Measurements from ENCODE around the gene HERC5. TPM values are rescaled to one million over a fixed set of nuclear protein-coding genes. Genes with fewer than 3 reads are reported as not detected.

HERC5 gene
- total RNA-seq, 1 donor from 2014 or later = under 0.01 TPM

DNA sequence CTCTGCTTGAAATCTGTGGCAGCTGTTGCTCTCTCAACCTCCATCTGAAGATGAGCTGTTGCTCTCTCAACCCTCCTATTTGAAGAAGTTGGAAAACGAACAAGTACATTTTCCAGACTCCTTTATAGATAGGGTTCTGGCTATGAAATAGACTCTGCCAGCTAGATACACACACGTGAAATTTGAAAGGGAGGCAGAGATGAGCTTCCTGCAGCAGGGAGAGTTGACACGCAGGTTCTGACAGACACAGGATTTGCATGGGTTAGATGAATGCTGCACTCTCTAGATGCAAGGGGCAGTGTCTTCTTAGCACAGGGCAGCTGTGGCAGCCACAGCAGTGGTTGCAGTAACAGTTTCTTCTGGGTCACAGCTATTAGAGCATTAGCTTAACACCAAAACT is 74.6 kb downstream of the HERC5 start:
- Histone ChIP-seq H3K4me3 (ENCODE audit: low read depth, low read length) (no peak overlapping the region), H3K27me3 (ENCODE audit: control insufficient read depth, insufficient read depth, low read length) (no peaks in the 10 kb centered on the region), H3K36me3 (ENCODE audit: control insufficient read depth, insufficient read depth, low read length) (no peaks in the 10 kb centered on the region)
- DNase-seq (ENCODE audit: low read depth) = no peak
- TF ChIP-seq, protein P1, sequence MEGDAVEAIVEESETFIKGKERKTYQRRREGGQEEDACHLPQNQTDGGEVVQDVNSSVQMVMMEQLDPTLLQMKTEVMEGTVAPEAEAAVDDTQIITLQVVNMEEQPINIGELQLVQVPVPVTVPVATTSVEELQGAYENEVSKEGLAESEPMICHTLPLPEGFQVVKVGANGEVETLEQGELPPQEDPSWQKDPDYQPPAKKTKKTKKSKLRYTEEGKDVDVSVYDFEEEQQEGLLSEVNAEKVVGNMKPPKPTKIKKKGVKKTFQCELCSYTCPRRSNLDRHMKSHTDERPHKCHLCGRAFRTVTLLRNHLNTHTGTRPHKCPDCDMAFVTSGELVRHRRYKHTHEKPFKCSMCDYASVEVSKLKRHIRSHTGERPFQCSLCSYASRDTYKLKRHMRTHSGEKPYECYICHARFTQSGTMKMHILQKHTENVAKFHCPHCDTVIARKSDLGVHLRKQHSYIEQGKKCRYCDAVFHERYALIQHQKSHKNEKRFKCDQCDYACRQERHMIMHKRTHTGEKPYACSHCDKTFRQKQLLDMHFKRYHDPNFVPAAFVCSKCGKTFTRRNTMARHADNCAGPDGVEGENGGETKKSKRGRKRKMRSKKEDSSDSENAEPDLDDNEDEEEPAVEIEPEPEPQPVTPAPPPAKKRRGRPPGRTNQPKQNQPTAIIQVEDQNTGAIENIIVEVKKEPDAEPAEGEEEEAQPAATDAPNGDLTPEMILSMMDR (IDR thresholded peaks at IDR 0.05; ENCODE audit: insufficient read depth, low read length, severe bottlenecking) = no peak
- no peak for FAIRE-seq

DNA sequence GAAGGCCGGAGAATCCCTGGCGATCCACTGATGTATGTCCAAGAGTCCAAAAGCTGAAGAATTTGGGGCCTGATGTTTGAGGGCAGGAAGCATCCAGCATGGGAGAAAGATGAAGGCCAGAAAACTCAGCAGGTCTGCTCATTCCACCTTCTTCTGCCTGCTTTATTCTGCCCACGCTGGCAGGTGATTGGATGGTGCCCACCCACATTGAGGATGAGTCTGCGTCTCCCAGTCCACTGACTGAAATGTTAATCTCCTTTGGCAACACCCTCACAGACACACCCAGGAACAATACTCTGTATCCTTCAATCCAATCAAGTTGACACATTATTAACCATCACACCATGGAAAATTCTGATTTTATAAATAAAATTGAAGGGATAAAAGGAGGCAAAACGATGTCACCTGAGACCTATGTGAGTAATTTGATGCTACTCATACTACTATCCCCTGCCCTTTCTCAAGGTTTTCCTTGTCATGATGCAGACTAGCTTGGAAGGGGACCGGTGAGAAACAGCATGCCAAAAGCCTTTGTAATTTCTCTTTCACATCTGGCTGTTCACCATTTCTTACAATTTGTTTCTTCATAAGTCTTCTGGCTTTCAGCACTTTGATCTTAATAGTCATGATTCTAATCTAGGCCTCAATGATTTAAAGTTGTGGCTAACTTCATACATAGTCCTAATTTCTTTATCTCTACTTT is 76.3 kb downstream of the HERC5 start:
- Histone ChIP-seq H3K4me3 (ENCODE audit: low read depth, low read length) (no peak overlapping the region), H3K27me3 (ENCODE audit: control insufficient read depth, insufficient read depth, low read length) (no peaks in the 10 kb centered on the region), H3K36me3 (ENCODE audit: control insufficient read depth, insufficient read depth, low read length) (no peaks in the 10 kb centered on the region)
- FAIRE-seq (no peak), DNase-seq (ENCODE audit: low read depth) (peak; percentile 61)
- TF ChIP-seq, protein P1 (IDR thresholded peaks at IDR 0.05; ENCODE audit: insufficient read depth, low read length, severe bottlenecking) = no peak

DNA sequence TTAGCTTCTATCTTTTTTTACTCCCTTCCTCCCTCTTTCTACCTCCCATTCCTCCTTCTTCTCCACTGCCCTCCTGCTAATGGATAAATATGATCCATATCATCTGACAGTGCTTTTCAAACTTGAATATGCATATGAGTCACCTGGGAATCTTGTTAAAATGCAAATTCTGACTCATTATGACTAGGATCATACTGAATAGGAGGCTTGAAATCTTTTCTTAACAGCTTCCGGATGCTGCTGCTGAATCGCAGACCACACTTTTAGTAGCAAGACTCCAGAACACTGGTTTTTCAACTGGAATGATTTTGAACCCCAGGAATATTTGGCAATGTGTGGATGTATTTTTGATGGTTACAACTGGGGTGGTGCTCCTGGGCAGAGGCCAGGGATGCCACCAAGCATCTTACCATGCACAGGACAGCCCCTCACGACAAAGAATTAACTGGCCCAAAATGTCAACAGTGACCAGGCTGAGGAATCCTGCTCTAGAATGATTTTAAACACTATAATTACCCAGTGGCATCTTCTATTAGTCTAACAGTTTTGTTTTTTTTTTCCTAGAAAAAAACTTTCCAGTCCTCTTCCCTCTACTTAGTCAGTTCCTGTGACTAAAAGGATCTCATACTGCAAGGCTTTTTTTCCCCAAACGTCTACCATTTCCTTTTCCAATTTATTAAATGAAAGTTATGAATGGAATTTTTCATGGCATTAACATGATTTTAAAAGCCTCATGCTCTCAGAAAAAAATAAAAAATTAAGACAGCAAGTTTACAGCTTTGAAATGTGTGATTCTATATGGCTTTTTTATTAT is 77.2 kb downstream of the HERC5 start:
- Histone ChIP-seq H3K4me3 (ENCODE audit: low read depth, low read length) (no peak overlapping the region), H3K36me3 (ENCODE audit: control insufficient read depth, insufficient read depth, low read length) (no peaks in the 10 kb centered on the region), H3K27me3 (ENCODE audit: control insufficient read depth, insufficient read depth, low read length) (no peaks in the 10 kb centered on the region)
- TF ChIP-seq, protein P1 (IDR thresholded peaks at IDR 0.05; ENCODE audit: insufficient read depth, low read length, severe bottlenecking) = no peak
- FAIRE-seq = no peak
- peak; percentile 98 for DNase-seq (ENCODE audit: low read depth)

DNA sequence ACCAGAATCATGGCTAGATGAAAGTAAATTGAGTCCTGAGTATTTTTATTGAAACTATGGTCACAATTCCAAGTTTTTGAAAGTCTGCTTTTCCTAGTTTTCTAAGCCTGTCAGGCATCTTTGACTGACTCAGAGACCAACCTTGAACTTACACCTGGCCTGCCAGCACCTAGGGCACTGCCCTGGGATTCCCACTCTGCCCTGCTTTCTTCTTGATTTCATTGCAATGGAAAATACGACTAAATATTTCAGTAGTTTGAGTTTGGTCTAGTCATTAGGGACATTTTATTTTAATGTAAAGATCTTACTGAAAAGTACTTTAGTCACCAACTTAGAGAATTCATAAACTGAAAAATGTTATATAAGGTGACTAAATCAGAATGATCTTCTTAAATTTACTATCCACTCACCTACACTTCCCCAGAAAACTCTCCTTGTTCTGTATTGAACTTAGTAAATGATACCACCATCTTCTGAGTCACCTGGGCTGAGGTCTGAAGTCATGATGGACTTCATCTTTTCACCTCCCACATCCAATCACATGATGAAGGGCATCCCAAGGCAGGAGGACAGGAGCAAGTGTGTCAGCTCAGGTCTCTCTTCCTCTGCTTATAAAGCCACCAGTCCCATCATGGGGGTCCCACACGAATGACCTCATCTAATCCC is 78.3 kb downstream of the HERC5 start:
- DNase-seq (ENCODE audit: low read depth) (peak; percentile 20), FAIRE-seq (no peak)
- no peaks in the 10 kb centered on the region for H3K36me3 ChIP-seq (ENCODE audit: control insufficient read depth, insufficient read depth, low read length)
- H3K4me3 ChIP-seq (ENCODE audit: low read depth, low read length) = no peak overlapping the region
- TF ChIP-seq, protein P1 (IDR thresholded peaks at IDR 0.05; ENCODE audit: insufficient read depth, low read length, severe bottlenecking) = no peak
- no peaks in the 10 kb centered on the region for H3K27me3 ChIP-seq (ENCODE audit: control insufficient read depth, insufficient read depth, low read length)

DNA sequence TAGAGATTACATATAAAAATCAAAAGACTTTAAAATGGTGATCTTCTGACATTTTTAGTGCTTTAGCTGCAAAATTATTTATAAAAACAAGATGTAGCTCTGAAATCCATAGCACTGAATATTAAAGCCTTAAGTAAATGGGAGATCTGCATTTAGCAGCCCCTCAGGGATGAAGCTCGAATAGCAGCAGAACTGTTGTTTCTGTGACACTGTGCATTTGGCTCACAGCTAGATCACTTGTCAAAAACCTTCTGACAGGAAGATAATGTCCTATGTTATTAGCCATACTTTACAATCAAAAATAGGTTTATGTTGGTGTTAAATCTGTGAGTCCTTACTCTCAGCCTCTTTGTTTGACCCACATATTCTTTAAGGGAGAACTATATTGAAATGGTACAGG is 80.8 kb downstream of the HERC5 start:
- Histone ChIP-seq H3K27me3 (ENCODE audit: control insufficient read depth, insufficient read depth, low read length) (no peaks in the 10 kb centered on the region), H3K36me3 (ENCODE audit: control insufficient read depth, insufficient read depth, low read length) (no peaks in the 10 kb centered on the region), H3K4me3 (ENCODE audit: low read depth, low read length) (no peak overlapping the region)
- TF ChIP-seq, protein P1 (IDR thresholded peaks at IDR 0.05; ENCODE audit: insufficient read depth, low read length, severe bottlenecking) = no peak
- DNase-seq (ENCODE audit: low read depth) = no peak
- no peak for FAIRE-seq

Data from bronchial epithelial cell (primary cell).